GM13977 (cell line): ENCODE data around the gene KCNK16.

Experiments
- DNase-seq: peaks from one replicate; pipeline ENCODE4 v3.0.0; 2012; ENCODE audit warnings: low spot score
- in situ Hi-C: fragments of 300-500 bp; cut with MboI; formaldehyde crosslinking; loops from one replicate; pipeline ENCODE4 v1.12.0; 2022; ENCODE audit warnings: low sequenced_read_pairs, low pct_unique_long_range_greater_than_20kb, mixed read lengths, inconsistent platforms; ENCODE audit not compliant: unreplicated experiment
- TF ChIP-seq, protein P1 (sequence below): IDR thresholded peaks from 2 replicates; pipeline ENCODE4 v1.5.1; 2012; ENCODE audit warnings: mild to moderate bottlenecking, control low read depth; ENCODE audit not compliant: insufficient read depth; ENCODE audit errors: extremely low read depth, missing control alignments

KCNK16 gene

DNA sequence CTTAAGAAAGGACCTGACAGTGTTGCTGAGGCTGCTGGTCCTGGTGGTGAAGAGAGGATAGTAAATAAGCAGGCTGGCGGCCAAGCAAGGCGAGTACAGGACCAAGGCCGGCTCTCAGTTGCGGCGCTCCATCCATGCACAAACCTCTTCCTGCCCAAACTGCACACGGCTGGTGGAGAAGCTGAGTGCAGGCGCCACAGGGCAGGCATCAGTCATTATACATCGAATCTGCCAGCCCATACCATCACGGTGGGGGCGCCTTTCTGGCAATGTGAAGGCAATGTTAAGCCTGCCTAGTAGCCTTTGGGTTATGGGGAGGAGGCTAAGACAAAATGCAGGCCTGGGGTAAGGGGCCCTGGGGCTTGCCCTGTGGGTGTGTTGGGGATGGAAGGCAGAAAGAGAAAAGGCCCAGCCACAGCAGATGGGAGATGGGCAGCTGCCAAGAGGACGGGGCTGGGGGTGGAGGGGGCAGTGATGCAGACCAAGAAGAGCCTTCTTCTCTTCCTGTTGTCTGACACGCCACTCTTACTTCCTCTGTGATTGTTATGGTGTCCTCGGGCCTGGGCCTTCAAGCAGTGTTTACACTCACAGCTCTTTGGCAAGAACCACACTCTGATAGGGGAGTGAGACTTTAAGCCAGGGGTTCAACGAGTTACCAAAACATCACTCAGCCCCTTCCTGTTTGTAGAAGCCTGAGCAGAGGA is 20.3 kb upstream of the KCNK16 start:
- TF ChIP-seq, protein P1, sequence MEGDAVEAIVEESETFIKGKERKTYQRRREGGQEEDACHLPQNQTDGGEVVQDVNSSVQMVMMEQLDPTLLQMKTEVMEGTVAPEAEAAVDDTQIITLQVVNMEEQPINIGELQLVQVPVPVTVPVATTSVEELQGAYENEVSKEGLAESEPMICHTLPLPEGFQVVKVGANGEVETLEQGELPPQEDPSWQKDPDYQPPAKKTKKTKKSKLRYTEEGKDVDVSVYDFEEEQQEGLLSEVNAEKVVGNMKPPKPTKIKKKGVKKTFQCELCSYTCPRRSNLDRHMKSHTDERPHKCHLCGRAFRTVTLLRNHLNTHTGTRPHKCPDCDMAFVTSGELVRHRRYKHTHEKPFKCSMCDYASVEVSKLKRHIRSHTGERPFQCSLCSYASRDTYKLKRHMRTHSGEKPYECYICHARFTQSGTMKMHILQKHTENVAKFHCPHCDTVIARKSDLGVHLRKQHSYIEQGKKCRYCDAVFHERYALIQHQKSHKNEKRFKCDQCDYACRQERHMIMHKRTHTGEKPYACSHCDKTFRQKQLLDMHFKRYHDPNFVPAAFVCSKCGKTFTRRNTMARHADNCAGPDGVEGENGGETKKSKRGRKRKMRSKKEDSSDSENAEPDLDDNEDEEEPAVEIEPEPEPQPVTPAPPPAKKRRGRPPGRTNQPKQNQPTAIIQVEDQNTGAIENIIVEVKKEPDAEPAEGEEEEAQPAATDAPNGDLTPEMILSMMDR = no peak
- in situ Hi-C loops = no loop called here
- DNase-seq = no peak

DNA sequence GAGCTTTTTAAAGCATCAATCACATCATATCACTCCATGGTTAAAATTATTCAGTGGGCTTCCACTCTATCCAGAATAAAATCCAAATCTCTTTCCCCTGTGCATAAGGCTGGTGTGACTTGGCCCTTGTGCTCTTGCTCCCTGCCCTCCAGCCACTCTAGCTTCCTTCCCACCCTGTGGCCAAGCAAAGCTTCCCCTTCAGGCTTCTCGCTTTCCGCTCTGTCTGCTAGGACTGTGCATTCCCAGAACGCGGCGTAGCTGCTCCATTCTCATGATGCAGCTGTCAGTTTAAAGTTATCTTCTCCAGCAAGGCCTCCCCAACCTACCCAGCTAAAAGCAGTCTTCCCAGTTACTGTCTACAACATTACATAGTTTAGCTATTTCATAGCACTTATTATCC is 19.4 kb upstream of the KCNK16 start:
- TF ChIP-seq, protein P1 = no peak
- DNase-seq = no peak
- in situ Hi-C loops = no loop called here

DNA sequence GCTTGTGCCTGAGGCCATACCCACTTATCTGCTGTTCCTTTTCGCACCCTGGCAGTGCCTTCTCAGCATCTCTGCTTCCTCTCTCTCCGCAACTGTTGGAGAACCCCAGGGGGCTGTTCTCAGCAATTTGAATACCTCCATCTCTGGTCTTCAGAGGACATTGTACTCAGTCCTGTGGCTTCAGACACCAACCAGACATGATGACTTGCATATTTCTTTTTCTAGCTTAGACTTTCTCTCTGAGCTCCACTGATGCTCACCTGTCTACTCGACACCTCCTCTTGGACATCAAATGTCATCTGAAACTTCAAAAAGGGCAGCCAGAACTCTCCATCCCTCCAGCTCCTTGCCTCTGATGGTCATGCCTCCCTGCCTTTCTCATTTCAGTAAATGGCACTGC is 18.9 kb upstream of the KCNK16 start:
- in situ Hi-C loops = no loop called here
- TF ChIP-seq, protein P1 = no peak
- DNase-seq = no peak

DNA sequence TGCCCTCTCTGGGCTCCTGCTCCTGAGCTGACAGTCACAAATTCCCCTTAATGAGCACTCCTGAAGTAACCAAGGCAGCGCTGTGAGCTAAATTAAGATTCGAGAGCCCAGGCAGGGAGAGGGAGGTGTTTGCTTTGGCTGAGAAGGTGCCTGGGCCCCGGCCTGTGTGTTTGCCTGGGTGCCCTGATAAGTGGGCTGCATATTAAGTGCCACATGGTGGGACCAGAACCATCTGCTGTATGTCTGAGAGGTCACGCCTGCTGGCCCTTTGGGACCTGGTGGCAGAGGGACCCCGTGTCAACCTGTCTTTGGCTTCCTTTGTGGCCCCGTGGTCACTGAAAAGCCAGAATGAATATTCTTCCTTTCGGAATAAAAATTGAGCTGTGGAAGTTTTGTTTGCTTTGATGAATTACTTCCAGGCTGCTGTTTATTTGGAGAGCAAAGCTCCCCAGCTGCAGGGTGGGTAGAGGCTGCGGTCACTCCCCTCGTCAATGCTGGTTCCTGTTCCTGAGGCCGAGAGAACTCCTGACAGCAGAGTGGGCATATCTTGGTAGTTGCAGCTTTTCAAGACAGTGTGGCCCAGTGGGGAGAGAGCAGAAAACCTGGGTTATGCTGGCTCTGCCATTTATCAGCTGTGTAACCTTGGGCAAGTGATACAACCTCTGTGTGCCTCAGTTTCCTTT is 17.5 kb upstream of the KCNK16 start:
- in situ Hi-C loops = no loop called here
- TF ChIP-seq, protein P1 = no peak
- DNase-seq = no peak

DNA sequence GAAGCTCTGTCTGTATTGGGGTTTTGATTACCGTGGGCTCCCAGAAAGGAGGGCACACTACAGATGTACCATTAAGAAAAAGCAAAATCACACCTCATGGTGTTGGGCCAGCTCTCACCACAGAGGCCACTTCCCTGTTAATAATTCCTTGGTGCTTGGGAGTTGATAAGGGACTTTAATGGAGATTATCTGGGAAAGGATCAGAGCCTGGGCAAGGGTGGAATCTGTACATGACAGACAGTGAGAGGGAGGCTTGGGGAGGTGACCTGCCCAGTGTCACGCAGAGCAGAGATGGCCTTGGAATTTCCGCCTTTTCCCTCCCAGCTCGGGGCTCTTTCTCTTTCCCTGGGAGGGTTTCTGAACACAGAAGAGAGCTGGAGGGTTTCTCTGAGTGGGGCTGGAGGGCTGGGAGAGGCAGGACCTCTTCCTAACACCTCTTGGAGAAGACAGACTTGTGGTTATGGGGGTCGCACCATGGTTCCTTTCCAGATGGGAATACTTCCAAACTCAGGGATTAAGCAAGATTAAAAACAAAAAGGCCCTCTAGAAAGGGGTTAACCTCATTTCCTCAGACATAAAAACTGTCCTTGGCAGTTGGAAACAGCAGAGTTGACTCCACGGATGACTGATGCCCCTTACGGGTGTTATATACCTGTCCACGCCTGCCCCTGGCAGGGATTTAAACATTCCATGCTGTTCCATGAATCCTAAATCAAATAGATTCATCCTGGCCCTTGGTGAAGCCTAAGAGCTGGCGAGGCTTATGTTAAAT is 16.8 kb upstream of the KCNK16 start:
- TF ChIP-seq, protein P1 = no peak
- in situ Hi-C loops = no loop called here
- no peak for DNase-seq

DNA sequence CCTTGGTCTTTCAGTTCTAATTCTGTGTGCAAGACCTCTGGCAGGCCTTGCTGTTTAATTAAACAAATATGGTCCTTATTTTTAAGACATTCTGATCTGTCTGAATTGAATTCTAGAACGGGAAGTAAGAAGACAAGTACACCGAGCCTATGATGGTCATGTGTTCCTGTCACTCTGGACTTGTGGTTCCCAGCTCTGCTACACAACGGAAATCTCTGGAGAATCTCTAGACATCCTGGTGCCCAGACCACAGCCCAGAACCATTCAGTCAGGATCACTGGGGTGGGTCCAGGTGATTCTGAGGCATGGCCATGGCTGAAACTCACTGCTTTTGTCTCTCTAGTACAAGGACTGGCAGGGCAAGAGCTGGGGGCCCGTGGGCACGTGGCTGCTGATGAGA is 15.9 kb upstream of the KCNK16 start:
- in situ Hi-C loops = no loop called here
- TF ChIP-seq, protein P1 = no peak

More for the DNA sequence above, 15.9 kb upstream of the KCNK16 start:
- no peak for DNase-seq
